BJ (cell line): ENCODE data around the gene UBLCP1. TPM values are rescaled to one million over a fixed set of nuclear protein-coding genes. Genes with fewer than 3 reads are reported as not detected.

Experiments
- CTCF ChIA-PET: fragments of 350-600 bp; formaldehyde crosslinking; extraction: SDS; loops from one replicate; lab custom pipeline; 2021; ENCODE audit warnings: antibody characterized with exemption, inconsistent platforms; lab: Yijun Ruan, JAX
- POLR2A ChIA-PET: fragments of 300-600 bp; sonication (Branson Sonifier 250); formaldehyde crosslinking; extraction: SDS; loops from one replicate; lab custom pipeline; 2021; ENCODE audit warnings: antibody characterized with exemption; lab: Charles Lee
- DNase-seq: peaks from one replicate; pipeline ENCODE4 v3.0.0-alpha.2; 2011; ENCODE audit warnings: low read depth
- H3K27me3 ChIP-seq: 2 replicates; pipeline ENCODE4 v1.6.0; 2011; ENCODE audit warnings: low read length; ENCODE audit not compliant: control insufficient read depth, insufficient read depth
- H3K36me3 ChIP-seq: 2 replicates; pipeline ENCODE4 v1.5.1; 2011; ENCODE audit warnings: low read length; ENCODE audit not compliant: control insufficient read depth, insufficient read depth
- H3K4me3 ChIP-seq: 2 replicates; pipeline ENCODE4 v1.5.1; 2011; ENCODE audit warnings: low read depth, mild to moderate bottlenecking, control low read depth, low read length
- CTCF ChIP-seq: IDR thresholded peaks from 2 replicates; pipeline ENCODE4 v1.5.1; 2011; ENCODE audit warnings: low read depth, mild to moderate bottlenecking, control low read depth, inconsistent platforms, low read length, moderate library complexity; ENCODE audit not compliant: insufficient read depth
- polyA plus RNA-seq: library from polyadenylated mRNA; depleted of rRNA; stranded (reverse); fragments of >200 nt; gene quantifications from 2 replicates; pipeline ENCODE4 v1.2.3, GENCODE V29; 2011

Gene UBLCP1
- polyA plus RNA-seq, 1 experiment: 8.8 TPM

GRCh38 chr5:159217236-159217635 is 45.9 kb upstream of the UBLCP1 start:
- no peaks in the 10 kb centered on the region for H3K36me3 ChIP-seq
- POLR2A ChIA-PET: no interaction called here
- no peaks in the 10 kb centered on the region for H3K27me3 ChIP-seq
- DNase-seq: no peak
- no peak for TF ChIP-seq CTCF
- H3K4me3 ChIP-seq: no peak overlapping the region
- CTCF ChIA-PET: interaction anchor here (1.0 to 2.0 kb wide), 2 partner anchors 8 to 11 kb away, joined by 3 to 6 read pairs; no protein-coding TSS in a partner anchor

- H3K27me3 ChIP-seq: no peaks in the 10 kb centered on the region
- no peak for DNase-seq
- no peak overlapping the region for H3K4me3 ChIP-seq
- POLR2A ChIA-PET: no interaction called here
- CTCF ChIA-PET: no interaction called here
- no peaks in the 10 kb centered on the region for H3K36me3 ChIP-seq
- no peak for TF ChIP-seq CTCF
Measured at GRCh38 chr5:159218595-159219023, 44.5 kb upstream of the UBLCP1 start.

- no peaks in the 10 kb centered on the region; the same call in 1 of the 2 replicates for H3K27me3 ChIP-seq
- no peak overlapping the region for H3K4me3 ChIP-seq
- no peak for DNase-seq
- POLR2A ChIA-PET: no interaction called here
- no peak for TF ChIP-seq CTCF
- H3K36me3 ChIP-seq: no peaks in the 10 kb centered on the region
- CTCF ChIA-PET: interaction anchor here (1.2 kb wide), 1 partner anchor 63 kb away, joined by 3 read pairs; no protein-coding TSS in a partner anchor
Measured at GRCh38 chr5:159220206-159220605, 42.9 kb upstream of the UBLCP1 start.

- no peak for TF ChIP-seq CTCF
- no peak for DNase-seq
- ChIA-PET CTCF (no interaction called here), POLR2A (no interaction called here)
- Histone ChIP-seq H3K4me3 (no peak overlapping the region), H3K36me3 (no peaks in the 10 kb centered on the region), H3K27me3 (no peaks in the 10 kb centered on the region; the same call in 1 of the 2 replicates)
Measured at GRCh38 chr5:159223469-159223868, 39.6 kb upstream of the UBLCP1 start.

- H3K36me3 ChIP-seq: no peaks in the 10 kb centered on the region
- TF ChIP-seq CTCF: no peak
- ChIA-PET CTCF (no interaction called here), POLR2A (no interaction called here)
- no peaks in the 10 kb centered on the region; the same call in 1 of the 2 replicates for H3K27me3 ChIP-seq
- no peak overlapping the region for H3K4me3 ChIP-seq
- no peak for DNase-seq
Measured at GRCh38 chr5:159224471-159224870, 38.6 kb upstream of the UBLCP1 start.
